ENCODE data around the gene PPT1.

Gene PPT1

DNA sequence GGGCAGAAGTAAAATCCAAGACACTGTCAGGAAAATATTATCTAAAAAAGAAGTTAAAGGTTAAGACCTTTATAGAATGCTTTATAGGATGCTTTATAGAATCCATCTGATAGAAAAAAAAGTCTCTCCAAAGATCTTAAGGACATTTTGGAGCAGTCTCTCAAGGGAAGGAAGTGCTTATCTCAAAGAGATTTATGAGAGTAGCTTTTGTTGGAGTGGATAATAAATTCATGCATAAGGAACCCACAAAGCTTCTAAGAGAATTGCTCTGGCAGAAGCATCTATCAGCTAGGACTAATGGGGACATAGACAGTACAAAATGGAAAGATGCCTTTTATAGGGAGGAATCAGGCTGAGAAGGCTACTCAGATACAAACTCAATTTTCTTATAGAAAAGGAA lies 69.4 kb downstream of the PPT1 start:
- no peak overlapping the region for H3K4me3 ChIP-seq (ENCODE audit: low read depth, low read length)
- TF ChIP-seq CTCF (IDR thresholded peaks at IDR 0.05; ENCODE audit: low read depth, low read length), result no peak
- TF ChIP-seq MAX (IDR thresholded peaks at IDR 0.05; ENCODE audit: low read depth, low read length), result no peak
- TF ChIP-seq POLR2A (IDR thresholded peaks at IDR 0.05; ENCODE audit: extremely low read depth, insufficient read length), result no peak
- no peak for TF ChIP-seq MYC (IDR thresholded peaks at IDR 0.05; ENCODE audit: low read depth, low read length)
- no peak for DNase-seq (ENCODE audit: low read depth)

- DNase-seq (ENCODE audit: low read depth), result no peak
- no peak overlapping the region for H3K4me3 ChIP-seq (ENCODE audit: low read depth, low read length)
- no peak for TF ChIP-seq POLR2A (IDR thresholded peaks at IDR 0.05; ENCODE audit: extremely low read depth, insufficient read length)
- no peak for TF ChIP-seq CTCF (IDR thresholded peaks at IDR 0.05; ENCODE audit: low read depth, low read length)
- no peak for TF ChIP-seq MYC (IDR thresholded peaks at IDR 0.05; ENCODE audit: low read depth, low read length)
- no peak for TF ChIP-seq MAX (IDR thresholded peaks at IDR 0.05; ENCODE audit: low read depth, low read length)
These were observed 72.4 kb downstream of the PPT1 start for GRCh38 chr1:40024671-40025070.

DNA sequence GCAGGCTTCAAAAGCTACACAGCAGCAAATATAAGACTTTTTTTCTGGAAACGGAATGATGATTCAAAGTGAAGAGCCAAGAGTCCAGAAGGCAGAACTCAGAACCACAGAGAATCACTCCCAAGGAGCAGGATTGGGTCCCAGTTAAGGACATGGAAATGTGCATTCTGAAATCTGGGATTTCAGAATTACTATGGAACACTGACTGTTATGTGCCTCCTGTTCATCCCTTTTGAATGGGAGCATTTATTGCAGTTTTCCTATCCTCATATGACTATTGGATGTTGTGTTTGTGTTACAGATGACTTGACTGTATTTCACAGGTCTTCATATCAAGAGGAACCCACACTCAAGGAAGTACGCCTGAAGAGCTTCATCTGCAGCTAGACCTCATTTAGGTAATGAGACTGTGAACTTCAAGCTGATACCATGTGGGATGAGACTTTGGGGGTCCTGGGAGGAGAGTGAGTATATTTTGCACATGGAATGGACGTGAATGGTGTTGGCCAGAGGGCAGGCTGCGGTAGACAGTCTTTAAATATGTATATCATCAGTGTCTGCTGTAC lies 73.6 kb downstream of the PPT1 start:
- H3K4me3 ChIP-seq (ENCODE audit: low read depth, low read length), result no peak overlapping the region
- no peak for DNase-seq (ENCODE audit: low read depth)
- no peak for TF ChIP-seq MYC (IDR thresholded peaks at IDR 0.05; ENCODE audit: low read depth, low read length)

All from NB4 (cell line).